Suprapubic skin (tissue), 4 donors: ENCODE measurements around the gene NT5DC3.

Experiments
- EP300 ChIP-seq: sonication (generic); formaldehyde crosslinking; IDR thresholded peaks from one replicate; pipeline ENCODE4 v1.6.1; 2017; ENCODE audit warnings: antibody characterized with exemption
- POLR2A ChIP-seq, 2 donors: fragments of 450-650 bp; IDR thresholded peaks; one replicate each; pipeline ENCODE4 v1.6.1; 2017; ENCODE audit warnings: antibody characterized with exemption in 2 of 2, mild to moderate bottlenecking in 2 of 2, moderate library complexity in 2 of 2
- POLR2AphosphoS5 ChIP-seq, 3 donors: sonication (generic); formaldehyde crosslinking; IDR thresholded peaks; one replicate each; pipeline ENCODE4 v1.6.1; 2017; ENCODE audit warnings: antibody characterized with exemption in 3 of 3
- TF ChIP-seq, protein P1 (sequence below), 2 donors: fragments of 200-600 bp in 1 of 2; fragments of 450-650 bp in 1 of 2; sonication (generic) in 1 of 2; IDR thresholded peaks; one replicate each; pipeline ENCODE4 v1.5.1; 2016 to 2019; ENCODE audit warnings: antibody characterized with exemption in 2 of 2, mild to moderate bottlenecking in 1 of 2, moderate library complexity in 1 of 2

GRCh38 chr12:103850429-103850828 is 9.4 kb upstream of the NT5DC3 start:
- TF ChIP-seq, protein P1, sequence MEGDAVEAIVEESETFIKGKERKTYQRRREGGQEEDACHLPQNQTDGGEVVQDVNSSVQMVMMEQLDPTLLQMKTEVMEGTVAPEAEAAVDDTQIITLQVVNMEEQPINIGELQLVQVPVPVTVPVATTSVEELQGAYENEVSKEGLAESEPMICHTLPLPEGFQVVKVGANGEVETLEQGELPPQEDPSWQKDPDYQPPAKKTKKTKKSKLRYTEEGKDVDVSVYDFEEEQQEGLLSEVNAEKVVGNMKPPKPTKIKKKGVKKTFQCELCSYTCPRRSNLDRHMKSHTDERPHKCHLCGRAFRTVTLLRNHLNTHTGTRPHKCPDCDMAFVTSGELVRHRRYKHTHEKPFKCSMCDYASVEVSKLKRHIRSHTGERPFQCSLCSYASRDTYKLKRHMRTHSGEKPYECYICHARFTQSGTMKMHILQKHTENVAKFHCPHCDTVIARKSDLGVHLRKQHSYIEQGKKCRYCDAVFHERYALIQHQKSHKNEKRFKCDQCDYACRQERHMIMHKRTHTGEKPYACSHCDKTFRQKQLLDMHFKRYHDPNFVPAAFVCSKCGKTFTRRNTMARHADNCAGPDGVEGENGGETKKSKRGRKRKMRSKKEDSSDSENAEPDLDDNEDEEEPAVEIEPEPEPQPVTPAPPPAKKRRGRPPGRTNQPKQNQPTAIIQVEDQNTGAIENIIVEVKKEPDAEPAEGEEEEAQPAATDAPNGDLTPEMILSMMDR (IDR thresholded peaks at IDR 0.05), result no peak
- TF ChIP-seq POLR2A (IDR thresholded peaks at IDR 0.05), result no peak
- no peak for TF ChIP-seq POLR2AphosphoS5 (IDR thresholded peaks at IDR 0.05)
- no peak for TF ChIP-seq EP300
